Measurements from ENCODE around the gene NAT14. TPM values are rescaled to one million over a fixed set of nuclear protein-coding genes. Genes with fewer than 3 reads are reported as not detected.

The NAT14 gene
- total and polyA plus RNA-seq, 2 donors from 2014 or later: 42.6 to 45.0 TPM

DNA sequence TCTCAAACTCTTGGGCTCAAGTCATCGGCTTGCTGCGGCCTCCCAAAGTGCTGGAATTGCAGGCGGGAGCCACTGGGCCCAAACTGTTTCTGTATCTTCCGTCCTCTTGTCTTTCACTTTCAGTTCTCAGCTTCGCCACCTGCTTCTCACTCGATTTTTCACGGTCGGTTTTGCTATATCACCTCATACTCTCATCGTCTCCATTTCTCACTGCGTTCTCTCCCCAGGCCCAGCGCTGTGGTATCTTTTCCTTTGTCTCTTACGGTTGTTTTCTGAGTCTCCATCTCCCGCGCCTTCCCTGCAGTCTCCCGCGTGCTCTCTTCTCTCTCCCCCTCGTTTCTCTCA is 18.1 kb downstream of the NAT14 start:
- H3K36me3 ChIP-seq (ENCODE audit: control insufficient read depth in 2 of 3, insufficient read depth in 3 of 3, low read length in 3 of 3): no peaks in the 10 kb centered on the region
- no peak overlapping the region for H3K9ac ChIP-seq (ENCODE audit: low read length in 3 of 3)
- intact Hi-C loops (cut with DNase I): loop anchor here (10.0 kb wide), 1 partner anchor 358 kb away; the partner anchor contains the start of gene TNNT1
- no peak for DNase-seq
- no peak for FAIRE-seq
- H3K27ac ChIP-seq (ENCODE audit: low read depth in 2 of 2, low read length in 2 of 2): no peak overlapping the region
- no peaks in the 10 kb centered on the region for H3K9me3 ChIP-seq (ENCODE audit: control insufficient read depth in 2 of 3, insufficient read depth in 1 of 3, low read length in 3 of 3)
- H3K4me3 ChIP-seq (ENCODE audit: low read length in 3 of 3): no peak overlapping the region
- no peaks in the 10 kb centered on the region for H3K27me3 ChIP-seq (ENCODE audit: control insufficient read depth, insufficient read depth, low read length)
- TF ChIP-seq, protein P1, sequence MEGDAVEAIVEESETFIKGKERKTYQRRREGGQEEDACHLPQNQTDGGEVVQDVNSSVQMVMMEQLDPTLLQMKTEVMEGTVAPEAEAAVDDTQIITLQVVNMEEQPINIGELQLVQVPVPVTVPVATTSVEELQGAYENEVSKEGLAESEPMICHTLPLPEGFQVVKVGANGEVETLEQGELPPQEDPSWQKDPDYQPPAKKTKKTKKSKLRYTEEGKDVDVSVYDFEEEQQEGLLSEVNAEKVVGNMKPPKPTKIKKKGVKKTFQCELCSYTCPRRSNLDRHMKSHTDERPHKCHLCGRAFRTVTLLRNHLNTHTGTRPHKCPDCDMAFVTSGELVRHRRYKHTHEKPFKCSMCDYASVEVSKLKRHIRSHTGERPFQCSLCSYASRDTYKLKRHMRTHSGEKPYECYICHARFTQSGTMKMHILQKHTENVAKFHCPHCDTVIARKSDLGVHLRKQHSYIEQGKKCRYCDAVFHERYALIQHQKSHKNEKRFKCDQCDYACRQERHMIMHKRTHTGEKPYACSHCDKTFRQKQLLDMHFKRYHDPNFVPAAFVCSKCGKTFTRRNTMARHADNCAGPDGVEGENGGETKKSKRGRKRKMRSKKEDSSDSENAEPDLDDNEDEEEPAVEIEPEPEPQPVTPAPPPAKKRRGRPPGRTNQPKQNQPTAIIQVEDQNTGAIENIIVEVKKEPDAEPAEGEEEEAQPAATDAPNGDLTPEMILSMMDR (IDR thresholded peaks at IDR 0.05; ENCODE audit: borderline replicate concordance, extremely low read depth, insufficient read depth): no peak
- H3K4me1 ChIP-seq (ENCODE audit: control insufficient read depth in 2 of 3, insufficient read depth in 2 of 3, low read depth in 1 of 3, low read length in 3 of 3): peaks cover 0 to 4% (median 0%) of the 10 kb centered on the region in 3 donors

DNA sequence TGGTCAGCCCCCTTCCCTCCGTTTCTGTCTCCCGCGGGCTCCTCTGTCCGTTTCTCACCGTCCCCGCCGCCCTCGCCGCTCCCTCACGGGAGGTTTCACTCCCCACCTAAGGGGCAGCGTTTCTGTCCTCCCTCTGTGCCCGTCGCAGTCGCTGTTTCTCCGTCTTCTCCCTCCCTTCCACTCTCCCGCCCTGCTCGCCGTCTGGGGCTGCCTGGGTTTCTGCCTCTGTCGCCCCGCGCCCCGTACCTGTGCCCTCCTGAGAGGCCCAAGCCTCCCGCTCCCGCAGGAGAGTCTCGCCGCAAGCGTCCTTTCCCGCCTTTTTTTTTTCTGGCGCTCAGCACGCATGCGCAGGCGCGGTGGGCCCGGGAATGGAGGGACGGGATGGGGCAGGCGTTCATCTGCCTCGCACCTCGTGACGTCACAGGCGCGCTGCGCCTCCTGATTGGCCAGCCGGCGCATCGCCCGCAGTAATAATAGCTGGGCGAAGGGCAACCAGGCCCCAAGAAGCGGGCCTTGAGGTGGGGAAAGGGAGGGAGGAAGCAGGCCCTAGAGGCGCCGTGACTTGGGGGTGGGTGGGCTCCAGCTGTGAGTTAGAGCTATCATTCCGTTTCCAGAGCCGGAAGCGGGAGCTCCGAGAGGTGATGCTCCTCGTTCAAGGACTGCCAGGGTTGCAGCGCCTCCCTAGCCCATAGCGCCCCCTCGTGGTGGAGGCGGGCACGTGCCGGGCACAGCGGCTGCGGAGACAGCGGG is 18.7 kb downstream of the NAT14 start:
- TF ChIP-seq, protein P1 (IDR thresholded peaks at IDR 0.05; ENCODE audit: borderline replicate concordance, extremely low read depth, insufficient read depth): peak; percentile 98
- peak overlapping the region; percentile 30 to 70 (median 58) for H3K4me3 ChIP-seq (ENCODE audit: low read length in 3 of 3)
- H3K36me3 ChIP-seq (ENCODE audit: control insufficient read depth in 2 of 3, insufficient read depth in 3 of 3, low read length in 3 of 3): no peaks in the 10 kb centered on the region
- DNase-seq: peak; percentile 93 to 98 (median 96)
- no peaks in the 10 kb centered on the region for H3K27me3 ChIP-seq (ENCODE audit: control insufficient read depth, insufficient read depth, low read length)
- peak overlapping the region in 1 of 3 donors; percentile 26 for H3K9ac ChIP-seq (ENCODE audit: low read length in 3 of 3)
- intact Hi-C loops (cut with DNase I): loop anchor here (10.0 kb wide), 1 partner anchor 359 kb away; the partner anchor contains the start of gene TNNT1
- H3K4me1 ChIP-seq (ENCODE audit: control insufficient read depth in 2 of 3, insufficient read depth in 2 of 3, low read depth in 1 of 3, low read length in 3 of 3): peaks cover 0 to 4% (median 0%) of the 10 kb centered on the region in 3 donors
- H3K9me3 ChIP-seq (ENCODE audit: control insufficient read depth in 2 of 3, insufficient read depth in 1 of 3, low read length in 3 of 3): no peaks in the 10 kb centered on the region
- peak overlapping the region in 1 of 2 donors; percentile 80 for H3K27ac ChIP-seq (ENCODE audit: low read depth in 2 of 2, low read length in 2 of 2)
- FAIRE-seq: no peak

DNA sequence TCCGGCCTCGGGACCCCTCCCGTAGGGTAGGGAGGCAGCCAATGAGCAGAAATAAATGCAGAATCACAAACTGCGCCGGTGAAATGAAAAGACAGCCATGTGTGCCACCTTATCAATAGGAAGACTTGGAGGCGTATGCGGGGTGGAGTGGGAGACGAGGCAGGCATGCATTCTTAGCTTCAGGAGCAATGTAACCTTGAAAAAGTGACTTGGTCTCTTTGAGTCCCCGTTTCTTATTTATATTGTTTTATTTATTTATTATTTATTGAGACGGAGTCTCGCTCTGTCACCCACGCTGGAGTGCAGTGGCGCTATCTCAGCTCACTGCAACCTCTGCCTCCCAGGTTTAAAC is 19.2 kb downstream of the NAT14 start:
- intact Hi-C loops (cut with DNase I): loop anchor here (10.0 kb wide), 1 partner anchor 359 kb away; the partner anchor contains the start of gene TNNT1
- Histone ChIP-seq H3K4me1 (ENCODE audit: control insufficient read depth in 2 of 3, insufficient read depth in 2 of 3, low read depth in 1 of 3, low read length in 3 of 3) (peaks cover 0 to 4% (median 0%) of the 10 kb centered on the region in 3 donors), H3K27me3 (ENCODE audit: control insufficient read depth, insufficient read depth, low read length) (no peaks in the 10 kb centered on the region), H3K4me3 (ENCODE audit: low read length in 3 of 3) (no peak overlapping the region), H3K36me3 (ENCODE audit: control insufficient read depth in 2 of 3, insufficient read depth in 3 of 3, low read length in 3 of 3) (no peaks in the 10 kb centered on the region), H3K27ac (ENCODE audit: low read depth in 2 of 2, low read length in 2 of 2) (no peak overlapping the region), H3K9me3 (ENCODE audit: control insufficient read depth in 2 of 3, insufficient read depth in 1 of 3, low read length in 3 of 3) (no peaks in the 10 kb centered on the region), H3K9ac (ENCODE audit: low read length in 3 of 3) (peak overlapping the region in 1 of 3 donors; percentile 26)
- no peak for DNase-seq
- no peak for FAIRE-seq
- TF ChIP-seq, protein P1 (IDR thresholded peaks at IDR 0.05; ENCODE audit: borderline replicate concordance, extremely low read depth, insufficient read depth): no peak
